ENCODE data around the gene MRPL11.
"Not testable (repeated sequence)": the region's sequence is repeated elsewhere in the genome, so short reads cannot be mapped to it uniquely, and the experiment has no call there.

Gene MRPL11

GRCh38 chr11:66473608-66474515, 35.2 kb upstream of the MRPL11 start:
- no peak for DNase-seq (ENCODE audit: insufficient read length, low spot score)
- no peak for FAIRE-seq
- no peak for TF ChIP-seq POLR2A (IDR thresholded peaks at IDR 0.05; ENCODE audit: low read depth, low read length)

- DNase-seq (ENCODE audit: insufficient read length, low spot score) (no peak), FAIRE-seq (no peak)
- TF ChIP-seq POLR2A (IDR thresholded peaks at IDR 0.05; ENCODE audit: low read depth, low read length), result no peak
These were observed 34.5 kb upstream of the MRPL11 start for GRCh38 chr11:66473167-66473566.

GRCh38 chr11:66472054-66472453, 33.4 kb upstream of the MRPL11 start:
- no peak for FAIRE-seq
- no peak for DNase-seq (ENCODE audit: insufficient read length, low spot score)
- no peak for TF ChIP-seq POLR2A (IDR thresholded peaks at IDR 0.05; ENCODE audit: low read depth, low read length)

GRCh38 chr11:66471142-66471541, 32.5 kb upstream of the MRPL11 start:
- no peak for FAIRE-seq
- DNase-seq (ENCODE audit: insufficient read length, low spot score), result no peak
- no peak for TF ChIP-seq POLR2A (IDR thresholded peaks at IDR 0.05; ENCODE audit: low read depth, low read length)

- DNase-seq (ENCODE audit: insufficient read length, low spot score) (no peak), FAIRE-seq (no peak)
- TF ChIP-seq POLR2A (IDR thresholded peaks at IDR 0.05; ENCODE audit: low read depth, low read length), result no peak
These were observed 31.4 kb upstream of the MRPL11 start for GRCh38 chr11:66470015-66470414.

GRCh38 chr11:66469441-66469840, 30.8 kb upstream of the MRPL11 start:
- DNase-seq (ENCODE audit: insufficient read length, low spot score) (no peak), FAIRE-seq (no peak)
- no peak for TF ChIP-seq POLR2A (IDR thresholded peaks at IDR 0.05; ENCODE audit: low read depth, low read length)

GRCh38 chr11:66468691-66469090, 30.0 kb upstream of the MRPL11 start:
- DNase-seq (ENCODE audit: insufficient read length, low spot score) (no peak), FAIRE-seq (no peak)
- TF ChIP-seq POLR2A (IDR thresholded peaks at IDR 0.05; ENCODE audit: low read depth, low read length), result no peak

- FAIRE-seq, result no peak
- TF ChIP-seq POLR2A (IDR thresholded peaks at IDR 0.05; ENCODE audit: low read depth, low read length), result no peak
- DNase-seq (ENCODE audit: insufficient read length, low spot score), result peak; percentile 46
These were observed 29.1 kb upstream of the MRPL11 start for GRCh38 chr11:66467756-66468155.

GRCh38 chr11:66467034-66467659, 28.5 kb upstream of the MRPL11 start:
- 0 out of 2 replicates have a peak, but pooled peaks have one; percentile 1 for TF ChIP-seq POLR2A (IDR thresholded peaks at IDR 0.05; ENCODE audit: low read depth, low read length)
- FAIRE-seq, result no peak

GRCh38 chr11:66466225-66467033, 27.8 kb upstream of the MRPL11 start, which contains the start of gene PELI3:
Gene PELI3, plus strand, starts transcription at chr11:66466905. Its CDS starts 1,224 bp downstream, at chr11:66468129.
- TF ChIP-seq POLR2A (IDR thresholded peaks at IDR 0.05; ENCODE audit: low read depth, low read length), result peak; percentile 26
- FAIRE-seq, result no peak
- DNase-seq (ENCODE audit: insufficient read length, low spot score), result peak; percentile 91

More at GRCh38 chr11:66467034-66467659, 28.5 kb upstream of the MRPL11 start:
- peak; percentile 61 for DNase-seq (ENCODE audit: insufficient read length, low spot score)

- no peak for FAIRE-seq
- DNase-seq (ENCODE audit: insufficient read length, low spot score), result no peak
- no peak for TF ChIP-seq POLR2A (IDR thresholded peaks at IDR 0.05; ENCODE audit: low read depth, low read length)
These were observed 27.0 kb upstream of the MRPL11 start for GRCh38 chr11:66465373-66466224.

- DNase-seq (ENCODE audit: insufficient read length, low spot score) (no peak), FAIRE-seq (no peak)
- no peak for TF ChIP-seq POLR2A (IDR thresholded peaks at IDR 0.05; ENCODE audit: low read depth, low read length)
These were observed 26.3 kb upstream of the MRPL11 start for GRCh38 chr11:66464916-66465315.

- not testable (repeated sequence) for FAIRE-seq
These were observed 25.5 kb upstream of the MRPL11 start for GRCh38 chr11:66464116-66464515.

More at GRCh38 chr11:66464116-66464515, 25.5 kb upstream of the MRPL11 start:
- DNase-seq (ENCODE audit: insufficient read length, low spot score), result not testable (repeated sequence)

All from H54 (cell line).